HCT116 (cell line): Measurements from ENCODE around the gene RPS2. TPM values are rescaled to one million over a fixed set of nuclear protein-coding genes. Genes with fewer than 3 reads are reported as not detected.

Source experiments
- ATAC-seq: fragments of 200-7000 bp; cut with Tn5 transposase; 2 replicates; pipeline ENCODE4 v1.9.1; 2020; ENCODE audit warnings: mild to moderate bottlenecking, moderate library complexity
- BruUV-seq: library from RNA; stranded (reverse); fragments of 400-500 nt; replicated peaks from 2 replicates; lab custom pipeline; 2021; lab: Mats Ljungman, UMichigan
- CTCF ChIA-PET: fragments of 300-600 bp; sonication (Branson Sonifier 250); formaldehyde crosslinking; loops from one replicate; lab custom pipeline; 2021; ENCODE audit warnings: antibody characterized with exemption; lab: Charles Lee
- POLR2A ChIA-PET: fragments of 300-600, 350-600 bp; sonication (Branson Sonifier 250); formaldehyde crosslinking; loops from one replicate; lab custom pipeline; 2021; ENCODE audit warnings: antibody characterized with exemption; lab: Charles Lee
- RAD21 ChIA-PET, 2 experiments: fragments of 300-600 bp; sonication (Branson Sonifier 250); formaldehyde crosslinking; loops; one replicate each; lab custom pipeline; 2023; ENCODE audit warnings: low total read pairs in 2 of 2; ENCODE audit not compliant: uncharacterized antibody in 2 of 2, unreplicated experiment in 2 of 2, low non-redundant PET in 1 of 2; lab: Charles Lee
- DNase-seq: peaks from one replicate; pipeline ENCODE4 v3.0.0-alpha.2; 2010; ENCODE audit warnings: low read depth, low spot score
- H2AFZ ChIP-seq: fragments of 200-600 bp; shearing (Covaris generic), sonication (generic); 2 replicates; pipeline ENCODE4 v1.6.1; 2017; ENCODE audit warnings: low read depth, mixed run types, mixed read lengths, antibody characterized with exemption, low read length; ENCODE audit not compliant: poor library complexity, severe bottlenecking
- H3K27ac ChIP-seq: 2 replicates; pipeline ENCODE4 v1.5.1; 2012; ENCODE audit warnings: low read depth, low read length
- H3K27me3 ChIP-seq: fragments of 200-600 bp; sonication (generic); 2 replicates; pipeline ENCODE4 v1.6.1; 2016; ENCODE audit warnings: mixed run types, low read length, mixed read lengths; ENCODE audit not compliant: insufficient read depth
- H3K36me3 ChIP-seq, 2 experiments: fragments of 200-500 bp in 1 of 2; fragments of 200-600 bp in 1 of 2; sonication (Bioruptor generic) in 1 of 2; sonication (generic) in 1 of 2; 2 replicates each; pipeline versions ENCODE4 v1.5.1 to v1.6.1; 2014 to 2016; ENCODE audit warnings: low read length in 2 of 2, inconsistent platforms in 1 of 2, mixed read lengths in 1 of 2, mixed run types in 1 of 2; ENCODE audit not compliant: insufficient read depth in 2 of 2, control insufficient read depth in 1 of 2
- H3K4me1 ChIP-seq, 2 experiments: fragments of 200-600 bp in 1 of 2; sonication (generic) in 1 of 2; 2 replicates each; pipeline versions ENCODE4 v1.5.1 to v1.6.1; 2012 to 2017; ENCODE audit warnings: low read length in 2 of 2, inconsistent platforms in 1 of 2, mild to moderate bottlenecking in 1 of 2, mixed read lengths in 1 of 2, mixed run types in 1 of 2, moderate library complexity in 1 of 2; ENCODE audit not compliant: insufficient read depth in 2 of 2, control insufficient read depth in 1 of 2
- H3K4me2 ChIP-seq: fragments of 200-600 bp; sonication (generic); 2 replicates; pipeline ENCODE4 v1.6.1; 2017; ENCODE audit warnings: mixed run types, low read length, mixed read lengths
- H3K4me3 ChIP-seq, 2 experiments: fragments of 200-600 bp in 1 of 2; sonication (generic) in 1 of 2; replicated peaks in 1 of 2; 2 replicates each; pipeline ENCODE4 v1.5.1; 2011 to 2016; ENCODE audit warnings: low read length in 2 of 2, control low read depth in 1 of 2, low read depth in 1 of 2, mild to moderate bottlenecking in 1 of 2, mixed read lengths in 1 of 2, mixed run types in 1 of 2
- H3K79me2 ChIP-seq: fragments of 200-600 bp; sonication (generic); 2 replicates; pipeline ENCODE4 v1.6.1; 2017; ENCODE audit warnings: mild to moderate bottlenecking, mixed run types, low read length, moderate library complexity, mixed read lengths; ENCODE audit not compliant: insufficient read depth
- H3K9ac ChIP-seq: fragments of 200-600 bp; sonication (generic); 2 replicates; pipeline ENCODE4 v1.6.1; 2016; ENCODE audit warnings: low read length, mixed read lengths
- H3K9me2 ChIP-seq: fragments of 200-600 bp; sonication (generic), shearing (Covaris generic); 2 replicates; pipeline ENCODE4 v1.6.1; 2017; ENCODE audit warnings: mixed run types, mild to moderate bottlenecking, moderate library complexity; ENCODE audit not compliant: insufficient read depth
- H3K9me3 ChIP-seq, 2 experiments: fragments of 200-500 bp in 1 of 2; fragments of 200-600 bp in 1 of 2; sonication (Bioruptor generic) in 1 of 2; sonication (generic) in 1 of 2; 2 replicates each; pipeline ENCODE4 v1.6.1; 2014 to 2017; ENCODE audit warnings: low read length in 2 of 2, mixed read lengths in 2 of 2, inconsistent platforms in 1 of 2, low read depth in 1 of 2, mild to moderate bottlenecking in 1 of 2, mixed run types in 1 of 2, moderate library complexity in 1 of 2; ENCODE audit not compliant: control insufficient read depth in 1 of 2, insufficient read depth in 1 of 2
- H4K20me1 ChIP-seq: fragments of 200-600 bp; sonication (generic), shearing (Covaris generic); 2 replicates; pipeline ENCODE4 v1.6.1; 2017; ENCODE audit warnings: mixed run types, mild to moderate bottlenecking, moderate library complexity; ENCODE audit not compliant: insufficient read depth
- ELF1 ChIP-seq: IDR thresholded peaks from 2 replicates; pipeline ENCODE4 v1.6.1; 2012; ENCODE audit warnings: low read depth, borderline replicate concordance
- EZH2 ChIP-seq: fragments of 200-600 bp; sonication (generic); IDR thresholded peaks from 2 replicates; pipeline ENCODE4 v1.6.1; 2017; ENCODE audit warnings: antibody characterized with exemption, mixed run types
- JUND ChIP-seq: IDR thresholded peaks from 2 replicates; pipeline ENCODE4 v1.6.1; 2012
- POLR2A ChIP-seq: IDR thresholded peaks from 2 replicates; pipeline ENCODE4 v1.7.0; 2011; ENCODE audit warnings: borderline replicate concordance; ENCODE audit not compliant: insufficient read depth, insufficient read length; ENCODE audit errors: extremely low read depth
- SRF ChIP-seq: IDR thresholded peaks from 2 replicates; pipeline ENCODE4 v1.6.1; 2012; ENCODE audit warnings: low read depth
- YY1 ChIP-seq: IDR thresholded peaks from 2 replicates; pipeline ENCODE4 v1.6.1; 2011; ENCODE audit warnings: low read length, low read depth, moderate library complexity, mild to moderate bottlenecking; ENCODE audit not compliant: insufficient replicate concordance; ENCODE audit errors: extremely low read depth
- ZFX ChIP-seq: fragments of 450-650 bp; IDR thresholded peaks from 2 replicates; pipeline ENCODE4 v1.6.1; 2017
- intact Hi-C: fragments of 100-400 bp; cut with micrococcal nuclease; formaldehyde crosslinking; loops from 2 replicates; pipeline ENCODE4 v1.10.0; 2022
- total RNA-seq: library from RNA; stranded (reverse); gene quantifications from one replicate; pipeline ENCODE4 v1.2.1, GENCODE V29; 2021; ENCODE audit not compliant: unreplicated experiment
- TF ChIP-seq, protein P1 (sequence below): IDR thresholded peaks from 2 replicates; pipeline ENCODE4 v1.6.1; 2012; ENCODE audit warnings: low read depth
- TF ChIP-seq, protein P2 (sequence below): IDR thresholded peaks from 2 replicates; pipeline ENCODE4 v1.6.1; 2012
- TF ChIP-seq, protein P3 (sequence below): IDR thresholded peaks from 2 replicates; pipeline ENCODE4 v1.6.1; 2011; ENCODE audit warnings: mild to moderate bottlenecking, low read length, moderate library complexity; ENCODE audit not compliant: insufficient replicate concordance; ENCODE audit errors: extremely low read depth

The RPS2 gene
- total RNA-seq, 1 experiment from 2014 or later = 6,265 TPM

GRCh38 chr16:1974157-1975070 is 9.8 kb upstream of the RPS2 start:
- CTCF ChIA-PET = no interaction called here
- Histone ChIP-seq H3K9ac (no peak overlapping the region), H3K36me3 (peaks cover 0 to 41% of the 10 kb centered on the region in 2 experiments; a peak in 2 of 4 replicates), H3K27ac (no peak overlapping the region), H3K9me3 (no peaks in the 10 kb centered on the region), H3K4me2 (no peak overlapping the region), H3K27me3 (no peaks in the 10 kb centered on the region), H3K79me2 (peaks cover 37% of the 10 kb centered on the region), H3K4me3 (no peak overlapping the region), H3K4me1 (peaks cover 12 to 37% of the 10 kb centered on the region in 2 experiments), H2AFZ (no peak overlapping the region), H4K20me1 (no peaks in the 10 kb centered on the region), H3K9me2 (no peaks in the 10 kb centered on the region)
- RAD21 ChIA-PET = no interaction called here
- no peak for TF ChIP-seq ELF1
- no TSS peak for BruUV-seq
- ATAC-seq (no peak), DNase-seq (no peak)
- intact Hi-C loops = no loop called here
- POLR2A ChIA-PET = interaction anchor here (1.4 to 12.5 kb wide), 2 partner anchors 9 to 10 kb away, joined by 5 to 104 read pairs; partner anchors contain the start of genes RNF151 and RPS2

DNA sequence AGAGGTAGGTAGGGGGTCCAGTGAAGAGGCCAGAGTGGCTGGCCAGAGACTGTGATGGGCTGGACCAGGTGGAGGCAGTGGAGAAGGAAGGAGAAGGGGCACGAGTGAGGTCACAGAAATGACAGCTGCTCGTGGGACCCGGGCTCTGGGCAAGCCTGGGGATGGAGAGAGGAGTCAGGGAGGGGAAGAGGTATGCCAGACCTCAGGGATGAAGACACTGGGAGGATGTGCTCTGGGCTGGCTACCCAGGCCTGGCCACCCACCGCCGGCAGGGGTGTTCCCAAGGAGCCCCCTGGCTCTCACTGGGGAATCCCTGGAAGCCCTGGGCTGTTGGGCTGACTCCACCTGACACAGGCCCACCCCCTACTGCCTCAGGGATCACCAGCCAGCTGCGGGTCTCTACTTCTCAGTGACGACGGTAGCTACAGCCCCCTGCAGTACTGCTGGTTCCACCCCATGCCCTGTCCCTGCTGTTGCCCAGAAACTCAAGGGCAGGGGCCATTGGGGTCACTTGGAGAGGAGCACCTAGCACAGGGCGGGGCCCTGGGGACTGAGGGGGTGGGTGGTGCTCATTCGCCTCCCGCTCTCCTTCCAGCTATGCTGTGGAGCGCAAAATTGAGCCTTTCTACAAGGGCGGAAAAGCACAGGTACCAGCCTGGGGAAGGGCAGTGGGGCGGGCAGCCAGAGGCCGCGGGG is 9.0 kb upstream of the RPS2 start:
- H3K4me3 ChIP-seq = peak overlapping the region in 1 of 2 experiments; percentile 96; a peak in 3 of 4 replicates
- ATAC-seq (no peak), DNase-seq (no peak)
- peaks cover 0 to 41% of the 10 kb centered on the region in 2 experiments; a peak in 2 of 4 replicates for H3K36me3 ChIP-seq
- no peak overlapping the region for H2AFZ ChIP-seq
- no peaks in the 10 kb centered on the region for H3K9me3 ChIP-seq
- H3K27me3 ChIP-seq = no peaks in the 10 kb centered on the region
- ChIA-PET POLR2A (interaction anchor here (1.4 kb wide), 1 partner anchor 9 kb away, joined by 5 read pairs; the partner anchor contains the start of gene RPS2), CTCF (no interaction called here), RAD21 (no interaction called here)
- no peak overlapping the region for H3K27ac ChIP-seq
- peaks cover 37% of the 10 kb centered on the region for H3K79me2 ChIP-seq
- H3K4me1 ChIP-seq = peaks cover 11 to 29% of the 10 kb centered on the region in 2 experiments
- H4K20me1 ChIP-seq = no peaks in the 10 kb centered on the region
- intact Hi-C loops = no loop called here
- peak overlapping the region; percentile 98 for H3K9ac ChIP-seq
- BruUV-seq = no TSS peak
- H3K4me2 ChIP-seq = peak overlapping the region; percentile 98
- no peaks in the 10 kb centered on the region for H3K9me2 ChIP-seq
- TF ChIP-seq JUND (no peak), ELF1 (no peak), POLR2A (no peak), SRF (no peak), ZFX (no peak), EZH2 (no peak), YY1 (no peak)
- TF ChIP-seq, protein P1, sequence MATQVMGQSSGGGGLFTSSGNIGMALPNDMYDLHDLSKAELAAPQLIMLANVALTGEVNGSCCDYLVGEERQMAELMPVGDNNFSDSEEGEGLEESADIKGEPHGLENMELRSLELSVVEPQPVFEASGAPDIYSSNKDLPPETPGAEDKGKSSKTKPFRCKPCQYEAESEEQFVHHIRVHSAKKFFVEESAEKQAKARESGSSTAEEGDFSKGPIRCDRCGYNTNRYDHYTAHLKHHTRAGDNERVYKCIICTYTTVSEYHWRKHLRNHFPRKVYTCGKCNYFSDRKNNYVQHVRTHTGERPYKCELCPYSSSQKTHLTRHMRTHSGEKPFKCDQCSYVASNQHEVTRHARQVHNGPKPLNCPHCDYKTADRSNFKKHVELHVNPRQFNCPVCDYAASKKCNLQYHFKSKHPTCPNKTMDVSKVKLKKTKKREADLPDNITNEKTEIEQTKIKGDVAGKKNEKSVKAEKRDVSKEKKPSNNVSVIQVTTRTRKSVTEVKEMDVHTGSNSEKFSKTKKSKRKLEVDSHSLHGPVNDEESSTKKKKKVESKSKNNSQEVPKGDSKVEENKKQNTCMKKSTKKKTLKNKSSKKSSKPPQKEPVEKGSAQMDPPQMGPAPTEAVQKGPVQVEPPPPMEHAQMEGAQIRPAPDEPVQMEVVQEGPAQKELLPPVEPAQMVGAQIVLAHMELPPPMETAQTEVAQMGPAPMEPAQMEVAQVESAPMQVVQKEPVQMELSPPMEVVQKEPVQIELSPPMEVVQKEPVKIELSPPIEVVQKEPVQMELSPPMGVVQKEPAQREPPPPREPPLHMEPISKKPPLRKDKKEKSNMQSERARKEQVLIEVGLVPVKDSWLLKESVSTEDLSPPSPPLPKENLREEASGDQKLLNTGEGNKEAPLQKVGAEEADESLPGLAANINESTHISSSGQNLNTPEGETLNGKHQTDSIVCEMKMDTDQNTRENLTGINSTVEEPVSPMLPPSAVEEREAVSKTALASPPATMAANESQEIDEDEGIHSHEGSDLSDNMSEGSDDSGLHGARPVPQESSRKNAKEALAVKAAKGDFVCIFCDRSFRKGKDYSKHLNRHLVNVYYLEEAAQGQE = no peak
- TF ChIP-seq, protein P2, sequence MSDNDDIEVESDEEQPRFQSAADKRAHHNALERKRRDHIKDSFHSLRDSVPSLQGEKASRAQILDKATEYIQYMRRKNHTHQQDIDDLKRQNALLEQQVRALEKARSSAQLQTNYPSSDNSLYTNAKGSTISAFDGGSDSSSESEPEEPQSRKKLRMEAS = no peak
- TF ChIP-seq, protein P3, sequence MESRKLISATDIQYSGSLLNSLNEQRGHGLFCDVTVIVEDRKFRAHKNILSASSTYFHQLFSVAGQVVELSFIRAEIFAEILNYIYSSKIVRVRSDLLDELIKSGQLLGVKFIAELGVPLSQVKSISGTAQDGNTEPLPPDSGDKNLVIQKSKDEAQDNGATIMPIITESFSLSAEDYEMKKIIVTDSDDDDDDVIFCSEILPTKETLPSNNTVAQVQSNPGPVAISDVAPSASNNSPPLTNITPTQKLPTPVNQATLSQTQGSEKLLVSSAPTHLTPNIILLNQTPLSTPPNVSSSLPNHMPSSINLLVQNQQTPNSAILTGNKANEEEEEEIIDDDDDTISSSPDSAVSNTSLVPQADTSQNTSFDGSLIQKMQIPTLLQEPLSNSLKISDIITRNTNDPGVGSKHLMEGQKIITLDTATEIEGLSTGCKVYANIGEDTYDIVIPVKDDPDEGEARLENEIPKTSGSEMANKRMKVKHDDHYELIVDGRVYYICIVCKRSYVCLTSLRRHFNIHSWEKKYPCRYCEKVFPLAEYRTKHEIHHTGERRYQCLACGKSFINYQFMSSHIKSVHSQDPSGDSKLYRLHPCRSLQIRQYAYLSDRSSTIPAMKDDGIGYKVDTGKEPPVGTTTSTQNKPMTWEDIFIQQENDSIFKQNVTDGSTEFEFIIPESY = no peak
